Hematopoietic multipotent progenitor cell treated with erythropoietin and hydrocortisone succinate and interleukin-3 and kit ligand, for 17 days (in vitro differentiated cells): ENCODE results near the gene RNF214.

Experiments
- DNase-seq: peaks from one replicate; pipeline ENCODE4 v3.0.0-alpha.2; 2015; ENCODE audit warnings: low spot score

Gene RNF214

DNA sequence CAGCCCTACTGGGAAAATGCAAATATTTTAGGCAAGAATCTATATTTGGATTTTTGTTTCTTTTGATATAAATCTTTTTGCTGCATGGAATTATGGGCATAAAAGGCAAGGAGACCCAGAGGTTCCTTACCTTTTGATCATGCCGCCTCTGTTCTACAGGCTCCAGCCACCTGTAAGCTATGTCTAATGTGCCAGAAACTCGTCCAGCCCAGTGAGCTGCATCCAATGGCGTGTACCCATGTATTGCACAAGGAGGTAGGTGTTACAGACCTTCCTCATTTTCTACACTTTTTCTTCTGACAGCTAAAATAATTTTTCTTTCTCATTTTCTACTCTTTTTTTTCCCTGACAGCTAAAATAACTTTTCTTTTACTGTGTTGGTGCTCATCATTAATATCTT, 50.5 kb downstream of the RNF214 start:
- DNase-seq, result no peak

DNA sequence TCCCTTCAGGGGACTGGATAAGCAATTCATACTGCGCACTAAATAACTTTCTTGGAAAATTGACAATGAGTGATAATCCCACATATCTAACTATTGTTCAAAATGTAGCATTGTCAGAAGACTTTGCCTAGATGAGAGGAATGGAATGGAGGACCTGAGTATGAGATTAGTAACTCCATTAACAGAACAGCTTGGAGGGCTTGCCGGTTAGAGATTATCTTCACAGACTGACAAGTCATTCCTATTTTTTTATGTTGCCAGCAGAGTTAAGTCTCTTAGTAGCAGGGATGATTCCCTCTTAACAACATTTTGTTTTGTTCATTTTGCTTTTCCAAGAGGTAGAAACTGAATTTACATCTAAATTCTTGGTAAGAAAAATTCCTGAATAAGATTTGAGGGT, 51.6 kb downstream of the RNF214 start:
- DNase-seq, result no peak

DNA sequence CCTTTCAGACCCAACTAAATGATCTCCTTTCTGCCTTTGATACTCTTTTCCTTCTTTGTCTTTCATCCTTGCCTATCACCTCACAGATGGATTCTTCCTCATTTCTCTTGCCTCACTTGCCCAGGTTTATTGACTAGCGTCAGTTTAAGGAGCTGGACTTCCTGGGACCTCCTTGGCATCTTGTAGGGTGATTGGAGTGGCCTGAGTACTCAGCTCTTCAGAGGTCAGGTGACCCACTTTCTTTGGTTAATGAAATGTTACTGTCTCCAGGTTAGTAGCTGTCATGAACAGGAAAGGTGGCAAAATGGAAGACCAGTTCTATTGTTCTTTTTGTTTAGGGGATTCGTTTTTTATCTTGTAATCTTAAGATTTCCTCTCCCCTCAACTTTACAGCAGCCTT, 54.1 kb downstream of the RNF214 start:
- DNase-seq, result no peak

DNA sequence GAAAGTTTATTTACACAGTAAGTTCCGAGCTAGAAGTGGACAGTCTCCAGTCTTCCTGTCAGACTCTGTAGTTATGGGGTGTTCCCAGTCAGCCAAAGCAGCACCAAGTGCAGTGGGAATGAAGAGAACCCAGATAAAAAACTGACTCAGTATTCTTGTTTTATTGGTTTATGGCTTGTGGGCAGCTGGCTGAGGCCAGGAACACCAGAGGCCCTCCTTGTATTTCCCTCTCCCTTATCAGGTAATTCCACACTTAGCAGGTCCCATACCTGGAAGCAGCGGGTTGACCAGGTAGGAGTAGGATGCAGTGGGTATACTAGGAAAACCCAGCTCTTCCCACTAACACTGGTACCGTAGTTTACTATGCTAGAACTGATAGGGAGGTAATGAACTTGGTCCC, 55.2 kb downstream of the RNF214 start:
- DNase-seq, result no peak

DNA sequence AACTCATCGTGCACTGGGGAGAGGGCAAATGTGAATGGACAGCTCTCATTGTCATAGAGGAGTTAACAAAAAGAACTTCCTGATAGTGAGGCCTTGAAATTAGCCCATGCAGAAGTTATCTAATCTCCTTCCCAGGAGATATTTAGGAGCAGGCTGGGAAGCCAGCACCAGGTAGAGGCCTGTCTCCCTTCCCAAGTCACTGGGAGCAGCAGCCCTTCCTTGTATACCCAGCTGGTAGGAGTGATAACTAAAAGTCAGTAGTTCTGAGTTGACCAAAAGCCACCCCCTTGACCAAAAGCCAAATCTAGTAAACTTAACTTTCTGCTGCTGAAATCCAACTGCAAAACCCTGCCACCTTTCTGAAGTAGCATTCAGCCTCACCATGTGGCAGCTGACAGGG, 57.3 kb downstream of the RNF214 start:
- no peak for DNase-seq

DNA sequence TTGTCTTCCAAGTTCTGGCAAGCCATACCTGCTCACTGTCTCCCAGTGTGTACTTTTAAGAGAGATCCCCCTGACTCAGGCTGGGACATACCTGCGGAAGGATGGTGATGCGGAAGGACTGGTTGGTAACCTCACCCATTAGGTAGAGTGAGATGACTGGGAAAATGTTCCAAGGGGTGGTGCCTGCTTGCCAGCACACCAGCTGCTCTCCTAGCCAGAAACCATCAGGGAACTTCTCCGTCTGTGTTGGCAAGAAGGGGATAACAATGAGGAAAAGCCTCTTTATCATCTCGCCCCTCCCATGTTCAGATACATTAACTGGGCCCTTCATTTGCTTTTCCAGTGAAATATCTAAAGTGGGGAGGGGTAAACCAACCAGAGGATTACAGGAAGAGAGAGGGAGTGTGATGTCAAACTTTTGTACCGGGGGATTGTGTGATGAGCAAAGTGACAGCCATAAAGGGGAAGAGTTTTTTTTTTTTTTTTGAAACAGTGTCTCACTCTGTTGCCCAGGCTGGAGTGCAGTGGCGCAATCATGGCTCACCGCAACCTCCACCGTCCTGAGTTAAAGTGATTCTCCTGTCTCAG, 58.4 kb downstream of the RNF214 start, which contains the start of gene BACE1-AS:
Gene BACE1-AS, plus strand, starts transcription at position 538 of the 588 bp plus-strand sequence.
- DNase-seq, result no peak

DNA sequence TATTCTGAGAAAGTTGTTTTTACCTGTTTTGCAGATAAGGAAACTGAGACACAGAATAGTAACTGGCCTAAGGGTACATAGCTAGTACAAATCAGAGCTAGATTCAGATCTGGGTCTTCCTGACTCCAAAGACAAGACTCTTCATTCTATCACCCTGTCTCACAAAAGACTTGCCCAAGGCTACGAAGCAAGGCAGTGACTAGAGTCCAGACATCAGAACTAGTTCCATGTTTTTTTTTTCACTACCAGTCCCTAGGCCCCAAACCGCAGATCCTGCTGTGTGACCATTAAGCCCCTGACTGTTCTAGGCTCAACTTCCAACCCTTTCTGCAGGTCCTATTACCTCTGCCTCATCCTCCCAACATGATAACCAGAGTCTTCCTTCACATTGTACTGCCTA, 60.1 kb downstream of the RNF214 start:
- no peak for DNase-seq

DNA sequence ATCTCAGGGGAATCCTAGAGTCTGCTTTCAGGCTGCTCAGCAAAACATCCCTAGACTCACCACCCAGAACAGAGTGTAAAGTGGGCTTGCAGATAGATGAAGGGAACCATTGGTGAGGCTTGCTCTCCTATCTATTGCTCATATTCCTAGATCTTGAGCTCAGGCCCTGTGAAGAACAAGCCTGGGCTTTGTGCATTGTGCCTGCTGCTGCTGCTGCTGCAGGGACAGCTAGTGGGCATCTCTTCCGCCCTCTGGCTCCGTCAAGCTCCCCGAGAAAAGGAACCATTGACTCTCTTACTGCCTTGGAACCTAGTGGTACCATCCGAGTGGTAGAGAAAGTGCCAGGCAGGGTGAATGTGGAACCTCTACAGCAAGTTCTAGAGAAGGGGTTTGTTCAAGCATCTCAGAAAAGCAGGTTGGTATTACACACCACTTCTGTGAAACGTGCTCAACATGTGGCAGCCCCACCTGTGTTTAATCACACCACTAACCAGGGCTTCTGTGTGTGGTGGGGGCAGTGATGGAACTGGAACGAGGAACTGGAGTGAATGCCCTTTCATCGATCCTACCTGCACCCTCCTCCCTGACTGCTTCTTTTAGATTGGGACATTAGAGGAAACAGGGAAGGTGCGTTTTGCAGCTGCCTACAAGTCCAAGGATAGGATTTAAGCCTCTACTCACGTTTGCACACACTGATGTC, 63.1 kb downstream of the RNF214 start:
- DNase-seq, result no peak

DNA sequence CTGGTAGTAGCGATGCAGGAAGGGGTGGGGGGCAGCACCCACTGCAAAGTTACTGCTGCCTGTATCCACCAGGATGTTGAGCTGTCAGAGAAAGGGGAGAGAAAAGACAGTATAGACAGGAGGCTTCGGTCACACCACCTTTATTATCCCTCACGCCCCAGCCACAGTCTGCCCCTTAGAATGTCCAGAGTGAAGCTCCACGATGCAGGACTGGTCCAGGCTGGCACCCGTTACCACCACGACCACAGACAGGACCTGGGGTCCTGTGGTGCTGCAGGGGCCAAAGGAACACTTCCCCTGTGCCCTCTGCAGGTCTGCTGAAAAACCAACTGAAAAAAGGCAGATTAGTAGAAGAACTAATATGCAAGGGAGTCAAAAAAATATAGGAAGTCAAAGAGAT, 64.4 kb downstream of the RNF214 start:
- no peak for DNase-seq

DNA sequence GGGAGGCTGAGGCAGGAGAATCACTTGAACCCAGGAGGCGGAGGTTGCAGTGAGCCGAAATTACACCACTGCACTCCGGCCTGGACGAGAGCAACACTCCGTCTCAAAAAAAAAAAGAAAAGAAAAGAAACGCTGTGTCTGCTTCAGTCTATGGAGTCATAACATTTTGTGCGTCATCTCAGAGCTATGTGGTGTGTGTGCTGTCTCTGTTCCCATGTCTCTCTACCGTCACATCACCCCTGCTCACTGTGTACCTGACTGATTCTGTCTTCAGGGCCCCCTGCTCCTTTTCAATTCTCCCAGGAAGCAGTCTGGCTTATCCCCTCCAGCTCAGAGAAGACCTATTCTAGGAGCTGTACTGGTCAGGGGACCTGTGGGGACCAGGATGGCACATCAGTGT, 65.7 kb downstream of the RNF214 start:
- no peak for DNase-seq

DNA sequence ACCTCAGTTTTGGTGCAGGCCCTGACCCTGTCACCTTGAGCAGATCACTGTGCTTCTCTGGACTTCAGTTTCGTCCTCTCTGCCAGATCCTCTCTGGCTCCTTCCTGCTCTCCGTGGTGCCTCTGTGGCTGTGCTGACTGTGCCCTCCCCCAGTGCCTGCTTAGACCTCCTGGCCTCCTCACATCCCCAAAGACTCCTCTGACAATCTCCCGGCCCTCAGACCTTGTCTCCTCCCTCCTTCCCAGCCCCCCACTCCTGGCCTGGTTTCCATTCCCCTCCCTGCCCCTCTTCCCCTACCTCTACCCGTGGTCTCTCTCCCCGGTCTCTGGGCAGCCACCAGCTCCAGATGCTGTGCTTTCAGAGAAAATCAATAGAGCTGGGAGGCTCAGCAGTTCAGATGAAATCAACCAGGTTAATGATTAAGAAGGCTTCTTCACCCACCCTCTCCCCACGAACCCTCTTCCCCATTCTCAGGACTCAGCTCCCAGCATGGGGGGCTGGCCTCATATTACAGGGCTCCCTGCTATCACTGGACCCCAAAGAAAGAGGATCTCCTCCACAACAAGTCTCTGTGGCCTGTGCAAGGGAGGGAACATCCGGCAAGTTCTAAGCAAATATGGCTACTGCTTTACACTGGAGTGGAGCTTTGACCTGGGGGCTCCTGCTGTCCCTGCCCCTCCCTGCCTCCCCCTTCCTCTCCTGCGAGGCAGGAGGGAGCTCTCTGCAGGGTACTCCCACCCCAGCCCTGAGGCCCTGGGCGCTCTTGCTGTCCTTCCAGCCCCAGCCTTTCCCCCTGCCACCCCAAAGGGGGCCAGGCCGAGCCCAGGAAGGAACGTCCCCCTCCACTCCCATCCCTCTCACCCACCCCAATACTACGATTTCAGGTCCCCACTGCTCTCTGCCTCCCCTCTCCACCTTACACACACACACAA, 67.1 kb downstream of the RNF214 start:
- no peak for DNase-seq

DNA sequence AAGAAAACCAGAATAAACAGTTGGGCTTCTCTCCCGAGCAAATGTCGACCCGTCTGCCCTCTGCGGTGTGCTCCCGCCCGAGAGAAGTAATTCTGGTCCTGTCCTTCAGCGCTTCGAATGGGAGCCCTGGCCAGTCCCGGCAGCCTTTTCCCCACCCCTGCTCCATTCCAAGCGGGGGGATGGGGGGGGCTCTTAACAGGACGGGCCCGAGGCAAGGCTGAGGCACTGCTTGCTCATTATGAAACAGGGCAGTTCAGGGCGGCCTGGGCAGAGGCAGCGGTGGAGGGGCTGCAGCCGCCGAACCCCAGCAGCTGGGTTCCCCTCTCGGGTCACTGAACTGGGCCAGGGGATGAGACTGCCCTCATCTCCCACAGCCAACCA, 67.8 kb downstream of the RNF214 start:
- no peak for DNase-seq

DNA sequence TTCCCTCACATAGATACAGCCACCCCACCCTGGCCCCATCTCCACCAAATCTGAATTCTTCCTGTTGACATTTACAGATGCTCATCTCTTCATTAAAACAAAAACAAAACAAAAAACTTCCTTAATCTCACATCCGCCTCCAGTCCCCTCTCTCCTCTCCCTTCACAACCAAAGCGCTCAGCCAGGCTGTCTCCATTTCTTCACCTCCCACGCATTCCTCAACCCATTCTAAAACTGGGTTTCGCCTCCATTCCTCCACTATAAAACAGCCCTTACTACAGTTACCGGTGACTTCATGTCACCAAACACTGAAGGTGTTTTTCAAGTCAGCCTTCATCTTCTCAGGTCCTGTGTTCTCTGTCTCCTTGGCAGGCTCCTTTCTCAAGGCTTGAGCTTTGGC, 68.3 kb downstream of the RNF214 start:
- DNase-seq, result no peak

DNA sequence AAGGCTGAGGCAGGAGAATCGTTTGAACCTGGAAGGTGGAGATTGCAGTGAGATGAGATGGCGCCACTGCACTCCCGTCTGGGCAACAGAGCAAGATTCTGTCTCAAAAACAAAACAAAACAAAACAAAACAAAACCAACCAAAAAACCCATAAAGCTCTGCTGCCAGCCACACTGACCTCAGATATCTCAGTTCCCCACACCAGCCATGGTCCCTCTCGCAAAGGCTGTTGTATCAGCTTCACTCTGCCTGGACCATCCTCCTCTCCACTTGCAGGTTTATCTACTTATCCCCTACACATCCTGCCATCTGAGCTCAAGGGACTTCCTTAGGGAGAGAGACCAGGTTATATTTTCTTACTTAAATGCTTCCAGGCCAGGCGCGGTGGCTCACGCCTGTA, 69.8 kb downstream of the RNF214 start:
- DNase-seq, result no peak

DNA sequence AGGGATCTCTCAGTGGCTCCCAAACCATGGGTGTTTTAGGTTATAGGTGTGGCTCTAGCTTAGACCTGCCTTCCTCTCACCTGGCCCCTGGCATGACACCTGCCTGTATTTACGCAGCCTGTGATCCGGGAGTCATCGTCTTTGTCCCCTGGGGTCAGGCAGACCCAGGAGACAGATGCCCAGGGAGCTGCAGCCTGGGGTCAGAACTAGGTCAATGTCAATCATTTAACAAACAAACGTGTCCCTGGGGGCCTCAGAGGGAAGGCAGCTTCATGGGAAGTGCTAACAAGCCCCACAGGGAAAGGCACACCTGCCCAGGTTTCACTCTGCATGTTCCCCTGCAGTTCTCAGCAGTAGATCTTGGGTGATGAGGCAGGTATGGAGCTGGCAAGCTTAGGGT, 70.6 kb downstream of the RNF214 start:
- no peak for DNase-seq

DNA sequence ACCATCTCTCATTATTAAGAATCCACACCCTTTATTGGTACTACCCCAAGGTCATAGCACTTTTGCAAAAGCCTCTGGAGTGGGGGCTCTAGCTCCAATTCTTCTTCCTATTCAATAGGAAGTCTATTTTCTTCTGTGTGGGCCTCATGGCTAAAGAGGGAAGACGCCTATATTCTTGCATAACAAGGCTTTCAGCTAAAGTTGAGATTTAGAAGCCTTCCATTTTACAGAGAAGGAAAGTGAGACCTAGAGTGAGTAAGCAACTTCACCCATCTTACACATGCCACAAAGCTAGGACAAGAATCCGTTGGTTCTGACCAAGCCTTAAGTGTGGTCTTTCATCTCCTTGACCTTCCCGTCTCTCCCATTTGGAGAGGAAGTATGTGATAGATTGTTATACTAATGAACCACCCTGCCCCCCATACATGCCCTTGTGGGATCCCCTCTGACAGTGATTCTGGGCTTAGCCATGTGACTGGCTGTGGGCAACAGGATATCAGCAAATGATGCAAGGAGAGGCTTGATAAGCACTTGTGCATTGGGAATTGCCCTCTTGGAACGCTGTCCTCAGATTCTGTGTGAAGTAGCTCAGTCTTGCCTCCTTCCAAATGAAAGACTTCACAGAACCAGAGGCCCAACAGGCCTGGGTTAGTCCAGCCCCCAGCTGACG, 71.3 kb downstream of the RNF214 start:
- DNase-seq, result no peak

DNA sequence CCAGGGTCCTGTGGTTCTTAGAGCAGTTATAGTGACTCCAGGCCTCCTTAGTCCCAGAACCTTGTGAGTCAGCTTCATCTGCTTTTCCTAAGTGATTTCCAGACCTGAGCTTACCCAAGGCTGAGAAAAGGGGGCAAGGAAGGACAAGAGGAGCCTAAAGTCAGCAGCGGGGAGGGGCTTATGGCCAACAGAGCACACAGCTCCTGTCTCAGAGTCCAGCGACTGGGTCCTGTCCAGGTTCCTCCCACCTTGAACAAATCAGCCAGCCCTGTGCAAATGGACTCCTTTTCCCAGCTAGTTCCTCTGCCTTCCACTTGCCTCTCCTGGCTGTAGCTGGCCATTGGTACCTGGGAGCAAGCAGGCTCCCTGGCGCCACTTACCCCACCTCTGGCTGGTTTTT, 72.7 kb downstream of the RNF214 start:
- DNase-seq, result no peak

DNA sequence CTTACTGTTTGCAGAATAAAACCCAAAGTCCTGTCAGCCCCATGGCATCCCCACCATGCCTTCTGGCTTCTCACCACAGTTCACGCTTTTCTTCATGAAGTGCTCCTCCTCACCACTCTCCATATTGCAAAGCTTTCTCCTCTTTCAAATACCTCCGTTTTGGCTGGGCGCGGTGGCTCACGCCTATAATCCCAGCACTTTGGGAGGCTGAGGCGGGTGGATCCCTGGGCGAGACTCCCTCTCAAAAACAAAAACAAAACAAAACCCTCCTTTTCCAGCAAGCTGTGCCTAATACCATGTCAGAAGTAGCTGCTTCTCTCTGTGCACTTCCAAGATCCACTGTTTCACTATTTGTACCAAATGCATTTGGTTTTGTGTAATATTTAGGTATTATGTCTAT, 76.8 kb downstream of the RNF214 start:
- no peak for DNase-seq

DNA sequence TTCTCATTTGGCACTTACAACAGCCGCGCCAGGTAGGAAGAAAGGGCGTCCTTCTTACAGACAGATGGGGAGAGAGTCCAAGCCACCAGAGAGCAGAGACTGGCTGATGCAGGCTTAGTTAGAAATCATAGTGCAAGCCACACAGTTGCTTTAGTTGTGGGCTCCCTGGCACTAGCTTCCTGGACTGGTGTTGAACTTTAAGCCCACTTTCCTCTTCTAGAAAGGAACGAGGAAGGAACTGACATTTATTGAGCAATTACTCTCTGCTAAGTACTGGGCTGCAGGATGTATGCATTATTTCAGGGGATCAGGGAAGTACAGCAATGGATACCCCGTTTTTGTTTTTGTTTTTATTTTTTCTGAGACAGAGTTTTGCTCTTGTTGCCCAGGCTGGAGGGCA, 80.6 kb downstream of the RNF214 start:
- no peak for DNase-seq

DNA sequence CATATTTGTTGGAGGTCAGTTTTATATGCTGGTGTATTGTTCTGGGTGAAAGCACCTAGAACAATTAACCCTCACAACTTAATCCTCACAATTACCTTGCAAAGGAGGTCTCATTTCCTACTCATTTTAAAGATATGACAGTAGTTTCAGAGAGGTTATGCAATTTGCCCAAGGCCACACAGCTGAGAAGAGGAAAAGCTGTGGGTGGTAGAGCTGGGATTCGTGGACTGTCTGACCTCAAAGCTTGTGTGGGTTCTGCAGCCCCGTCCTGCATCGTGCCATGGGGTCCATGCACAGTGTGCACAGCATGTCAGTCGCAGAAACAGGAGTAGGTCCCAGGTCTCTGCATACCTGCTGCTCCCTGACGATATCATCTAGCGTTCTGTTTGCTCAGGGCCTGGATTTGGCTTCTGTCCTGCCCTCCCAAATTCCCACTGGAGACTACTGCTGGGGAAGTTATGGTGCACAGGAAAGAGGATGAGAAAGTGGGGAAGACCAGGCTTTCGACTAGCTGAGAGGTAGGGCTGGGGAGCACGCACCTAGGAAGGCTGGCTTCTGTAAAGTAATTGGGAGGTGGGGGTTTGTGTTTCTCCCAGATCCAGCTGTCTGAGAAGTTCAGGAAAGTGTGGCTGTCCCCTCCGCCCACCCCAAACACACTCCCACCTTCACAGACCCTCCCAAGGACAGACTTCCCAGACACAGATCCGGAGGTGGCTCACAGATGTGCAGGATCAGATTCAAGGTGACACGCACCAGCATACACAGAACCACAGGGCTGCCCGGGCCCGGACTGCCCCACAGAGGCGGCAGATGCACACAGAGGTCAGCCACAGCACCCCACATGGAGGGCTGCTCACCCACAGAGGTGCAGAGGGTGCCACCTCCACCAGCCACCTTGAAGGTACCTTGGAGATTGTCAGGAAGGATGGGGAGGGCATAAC, 81.6 kb downstream of the RNF214 start:
- no peak for DNase-seq

DNA sequence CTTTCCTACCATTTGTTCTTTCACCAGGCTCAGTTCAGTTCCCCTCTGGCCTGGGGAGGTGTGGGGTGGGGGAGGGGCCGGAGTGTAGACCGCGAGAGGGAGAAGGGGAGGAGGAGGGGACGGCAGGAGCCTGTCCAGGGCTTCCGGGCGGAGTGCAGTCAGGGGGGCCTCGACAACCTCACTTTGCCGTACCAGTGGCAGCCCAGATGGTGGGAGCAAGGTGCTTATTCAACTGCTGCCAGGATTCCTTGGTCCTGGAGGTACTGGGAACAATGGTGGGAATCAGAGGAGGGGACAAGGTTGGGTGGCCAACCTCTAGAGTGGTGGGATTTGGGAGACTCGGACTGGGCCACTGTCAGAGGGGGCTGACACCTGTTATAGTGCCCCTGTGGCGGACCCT, 82.4 kb downstream of the RNF214 start:
- DNase-seq, result no peak
